Activated gamma-delta T cell (primary cell): ENCODE data around the gene COG5.

Experiments used
- DNase-seq: peaks from one replicate; lab custom pipeline; 2025; lab: John Stamatoyannopoulos, UW

COG5 gene

GRCh38 chr7:107332488-107333269 lies 231.0 kb downstream of the COG5 start:
- DNase-seq, result no peak

- no peak for DNase-seq
Observed at GRCh38 chr7:107330478-107330877, 233.2 kb downstream of the COG5 start.

GRCh38 chr7:107327986-107328569 lies 235.6 kb downstream of the COG5 start:
- DNase-seq, result no peak

- DNase-seq, result no peak
Observed at GRCh38 chr7:107326061-107326460, 237.7 kb downstream of the COG5 start.

- no peak for DNase-seq
Observed at GRCh38 chr7:107322015-107322414, 241.7 kb downstream of the COG5 start.

- DNase-seq, result no peak
Observed at GRCh38 chr7:107321611-107322010, 242.1 kb downstream of the COG5 start.

GRCh38 chr7:107319724-107320228 lies 243.9 kb downstream of the COG5 start:
- no peak for DNase-seq

GRCh38 chr7:107318523-107319160 lies 245.1 kb downstream of the COG5 start:
- DNase-seq, result no peak

- DNase-seq, result no peak
Observed at GRCh38 chr7:107315716-107316220, 248.0 kb downstream of the COG5 start.

GRCh38 chr7:107313355-107313754 lies 250.4 kb downstream of the COG5 start:
- DNase-seq, result no peak

GRCh38 chr7:107312418-107312817 lies 251.3 kb downstream of the COG5 start:
- DNase-seq, result no peak

GRCh38 chr7:107309296-107309695 lies 254.4 kb downstream of the COG5 start:
- no peak for DNase-seq

GRCh38 chr7:107304636-107305035 lies 259.1 kb downstream of the COG5 start:
- DNase-seq, result no peak

GRCh38 chr7:107304063-107304462 lies 259.7 kb downstream of the COG5 start:
- DNase-seq, result no peak

GRCh38 chr7:107302250-107302847 lies 261.4 kb downstream of the COG5 start:
- DNase-seq, result no peak

GRCh38 chr7:107294182-107294581 lies 269.5 kb downstream of the COG5 start:
- DNase-seq, result no peak

GRCh38 chr7:107292591-107292990 lies 271.1 kb downstream of the COG5 start:
- DNase-seq, result no peak

- DNase-seq, result no peak
Observed at GRCh38 chr7:107291434-107291833, 272.3 kb downstream of the COG5 start.

GRCh38 chr7:107286751-107287621 lies 276.7 kb downstream of the COG5 start:
- DNase-seq, result no peak

- no peak for DNase-seq
Observed at GRCh38 chr7:107284911-107285479, 278.7 kb downstream of the COG5 start.

GRCh38 chr7:107277331-107277730 lies 286.4 kb downstream of the COG5 start:
- no peak for DNase-seq
